NCI-H146 treated with DMSO at 0.1 percent for 48 hours (cell line): Measurements from ENCODE around the gene FAM168A.
A peak's percentile ranks its signal among the peaks of the same experiment; 100 is the strongest.

Source experiments
- DNase-seq: peaks from one replicate; lab custom pipeline; 2025; ENCODE audit not compliant: unreplicated experiment; lab: John Stamatoyannopoulos, UW

FAM168A gene

DNA sequence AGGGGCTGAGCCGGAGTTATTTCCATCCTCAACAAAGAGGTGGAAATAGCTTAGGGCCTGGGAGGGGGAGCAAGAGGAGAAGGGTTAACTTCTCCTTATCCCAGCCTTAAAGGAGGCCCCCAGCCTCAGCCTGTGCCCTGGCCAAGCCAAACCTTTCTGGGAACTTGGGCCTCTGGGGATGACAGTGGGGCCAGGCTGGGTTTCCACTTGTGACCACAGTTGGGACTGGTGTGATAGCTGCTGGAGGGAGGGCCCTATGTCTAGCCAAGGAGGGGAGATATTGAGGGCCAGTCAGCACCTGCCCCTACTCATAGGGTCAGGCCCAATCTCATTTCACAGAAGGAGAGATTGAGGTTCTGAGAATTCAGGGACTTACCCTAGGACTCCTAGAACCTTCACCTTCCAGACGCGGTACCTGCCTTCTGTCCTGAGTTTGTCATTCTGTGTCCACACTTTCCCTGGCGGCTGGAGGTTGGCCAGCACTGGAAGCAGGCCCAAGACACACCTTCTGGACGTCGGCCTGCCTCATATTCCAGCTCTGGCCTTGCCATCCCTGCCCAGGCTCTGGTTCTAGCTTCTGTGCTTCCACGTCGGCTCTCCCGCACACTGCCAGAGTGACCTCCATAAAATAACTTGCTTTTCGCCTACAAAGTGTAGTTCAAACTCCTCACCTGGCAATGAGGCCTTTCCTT, 218.6 kb downstream of the FAM168A start:
- no peak for DNase-seq

DNA sequence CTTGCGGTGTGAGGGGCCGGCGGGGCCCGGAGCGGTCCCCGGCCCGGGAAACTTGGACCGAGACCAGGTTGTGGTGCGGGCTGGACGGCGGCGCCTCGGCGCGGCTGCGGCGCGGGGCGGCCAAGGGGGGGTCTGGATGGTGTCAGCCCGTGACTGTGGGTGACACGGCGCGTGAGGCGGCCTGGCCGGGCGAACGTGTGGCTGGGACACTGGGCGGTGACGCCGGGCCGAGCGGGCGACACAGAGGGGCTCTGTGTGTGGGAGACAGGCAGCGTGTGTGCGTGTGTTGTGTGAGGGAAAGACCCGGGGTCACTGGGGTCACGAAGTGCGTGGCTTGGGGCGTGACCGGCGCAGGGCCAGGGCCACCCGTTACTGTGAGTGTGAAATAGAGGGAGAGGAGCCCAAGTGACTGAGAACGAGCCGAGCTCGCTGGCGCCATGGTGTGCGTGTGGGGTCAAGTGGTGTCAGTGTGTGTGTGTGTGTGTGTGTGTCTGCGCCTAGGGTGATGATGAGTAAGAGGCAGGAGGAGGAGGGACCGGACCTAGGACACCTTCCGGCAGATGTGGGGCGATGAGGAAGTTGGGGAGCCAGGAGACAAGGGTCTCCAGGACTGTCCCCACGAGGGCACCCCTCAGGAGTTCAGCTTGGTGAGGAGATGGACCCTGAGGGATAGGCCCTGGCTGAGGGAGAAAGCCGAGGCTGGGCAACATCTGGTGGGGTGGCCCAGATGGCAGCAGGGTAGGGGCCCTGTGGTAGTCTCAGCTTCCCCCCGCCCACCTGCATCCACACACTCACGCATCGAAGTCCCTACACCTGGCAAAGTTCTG, 220.9 kb downstream of the FAM168A start:
- DNase-seq = peak; percentile 17

- peak; percentile 70 for DNase-seq
These were observed 221.6 kb downstream of the FAM168A start, which contains the start of gene RELT for GRCh38 chr11:73376160-73376802. TSS of gene RELT (plus strand) at chr11:73376399. CDS start at chr11:73389137, 12,738 bp downstream.

DNA sequence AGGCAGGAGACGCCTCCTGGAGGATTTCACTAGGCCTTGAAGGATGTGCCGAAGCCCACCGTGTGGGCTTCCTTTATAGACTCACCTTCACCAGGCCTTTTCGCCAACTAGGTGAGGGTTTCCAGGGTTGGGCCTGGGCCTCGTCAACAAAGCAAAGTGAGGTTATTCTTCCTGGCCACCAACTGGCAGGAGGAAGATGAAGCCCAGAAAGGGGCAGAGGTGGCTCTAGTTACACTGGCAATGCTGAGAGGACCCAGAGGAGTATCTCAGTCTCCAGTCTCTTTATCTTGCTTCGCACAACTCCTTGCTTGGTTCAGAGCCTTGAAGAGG, 222.1 kb downstream of the FAM168A start:
- DNase-seq = no peak

- DNase-seq = no peak
These were observed 223.8 kb downstream of the FAM168A start for GRCh38 chr11:73374151-73374550.

DNA sequence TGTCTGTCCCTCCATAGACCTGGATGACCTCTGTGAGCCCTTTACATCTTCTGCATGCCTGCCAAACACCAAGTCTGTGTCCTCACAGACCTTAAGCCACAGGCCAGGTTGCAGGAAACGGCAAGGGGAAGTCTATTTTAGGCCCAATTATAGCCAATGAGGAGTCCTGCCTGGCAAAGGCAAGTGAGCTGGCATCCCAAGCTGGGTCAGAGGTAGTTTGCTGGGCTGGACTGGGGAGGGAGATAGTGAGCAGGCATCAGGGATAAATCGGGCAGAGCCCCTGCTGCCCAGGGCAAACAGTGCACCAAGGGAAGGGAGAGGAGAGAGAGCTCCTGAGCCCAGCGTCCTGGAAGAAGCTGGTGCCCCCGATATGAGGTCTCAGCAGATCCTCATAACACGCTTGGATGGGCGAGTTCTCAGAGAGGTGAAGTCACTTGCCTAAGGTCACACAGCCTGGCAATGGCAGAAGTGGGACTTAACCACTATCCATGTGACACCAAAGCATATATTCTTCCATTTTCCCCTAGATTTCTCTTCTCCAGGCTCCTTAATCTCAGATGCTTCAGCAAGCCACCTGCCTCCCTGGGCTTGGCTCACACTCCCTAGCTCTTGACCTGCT, 225.4 kb downstream of the FAM168A start:
- DNase-seq = no peak

GRCh38 chr11:73367482-73368024, 230.4 kb downstream of the FAM168A start:
- DNase-seq = no peak

- DNase-seq = no peak
These were observed 231.0 kb downstream of the FAM168A start for GRCh38 chr11:73366953-73367352.

GRCh38 chr11:73366265-73366610, 231.7 kb downstream of the FAM168A start:
- no peak for DNase-seq

DNA sequence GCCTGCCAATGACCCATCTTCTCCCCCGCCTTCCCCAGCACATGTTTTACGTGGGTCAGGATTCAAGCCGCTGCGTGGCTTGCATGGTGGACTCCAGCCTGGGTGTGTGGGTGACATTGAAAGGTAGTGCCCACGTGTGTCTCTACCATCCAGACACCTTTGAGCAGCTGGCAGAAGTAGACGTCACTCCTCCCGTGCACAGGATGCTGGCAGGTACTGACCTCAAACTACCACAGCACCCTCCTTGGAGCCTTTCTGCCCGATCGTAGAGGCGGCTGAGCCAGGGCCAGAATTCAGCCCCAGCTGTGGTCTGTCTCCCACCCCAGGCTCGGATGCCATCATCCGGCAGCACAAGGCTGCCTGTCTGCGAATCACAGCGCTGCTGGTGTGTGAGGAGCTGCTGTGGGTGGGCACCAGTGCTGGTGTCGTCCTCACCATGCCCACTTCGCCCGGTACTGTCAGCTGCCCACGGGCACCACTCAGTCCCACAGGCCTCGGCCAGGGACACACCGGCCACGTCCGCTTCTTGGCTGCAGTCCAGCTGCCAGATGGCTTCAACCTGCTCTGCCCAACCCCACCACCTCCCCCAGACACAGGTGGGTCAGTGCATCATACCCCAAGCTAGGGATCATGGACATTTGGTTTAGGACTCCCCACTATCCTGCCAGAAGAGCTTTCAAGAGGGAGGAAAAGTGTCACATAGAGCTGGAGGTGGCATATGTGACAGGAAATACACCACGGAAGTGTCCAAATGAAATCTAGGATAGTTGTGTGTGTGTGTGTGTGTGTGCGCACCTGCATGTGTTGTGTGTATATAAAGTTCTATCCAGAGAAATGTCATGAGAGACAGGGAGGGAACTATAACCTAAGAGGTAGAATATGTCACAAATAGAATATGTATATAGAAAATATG, 232.3 kb downstream of the FAM168A start:
- DNase-seq = no peak

DNA sequence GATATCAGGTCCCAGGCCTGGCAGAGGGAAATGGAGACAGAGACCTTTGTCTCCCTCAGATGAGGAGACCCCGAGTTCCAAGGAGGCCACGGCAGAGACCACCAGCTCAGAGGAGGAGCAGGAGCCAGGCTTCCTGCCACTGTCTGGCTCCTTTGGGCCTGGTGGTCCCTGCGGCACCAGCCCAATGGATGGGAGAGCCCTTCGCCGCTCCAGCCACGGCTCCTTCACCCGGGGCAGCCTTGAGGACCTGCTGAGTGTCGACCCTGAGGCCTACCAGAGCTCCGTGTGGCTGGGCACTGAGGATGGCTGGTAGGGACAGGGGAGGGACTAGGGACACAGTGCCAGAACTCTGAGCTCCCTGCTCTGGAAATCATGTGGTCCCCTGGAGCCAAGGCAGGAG, 234.8 kb downstream of the FAM168A start:
- no peak for DNase-seq

DNA sequence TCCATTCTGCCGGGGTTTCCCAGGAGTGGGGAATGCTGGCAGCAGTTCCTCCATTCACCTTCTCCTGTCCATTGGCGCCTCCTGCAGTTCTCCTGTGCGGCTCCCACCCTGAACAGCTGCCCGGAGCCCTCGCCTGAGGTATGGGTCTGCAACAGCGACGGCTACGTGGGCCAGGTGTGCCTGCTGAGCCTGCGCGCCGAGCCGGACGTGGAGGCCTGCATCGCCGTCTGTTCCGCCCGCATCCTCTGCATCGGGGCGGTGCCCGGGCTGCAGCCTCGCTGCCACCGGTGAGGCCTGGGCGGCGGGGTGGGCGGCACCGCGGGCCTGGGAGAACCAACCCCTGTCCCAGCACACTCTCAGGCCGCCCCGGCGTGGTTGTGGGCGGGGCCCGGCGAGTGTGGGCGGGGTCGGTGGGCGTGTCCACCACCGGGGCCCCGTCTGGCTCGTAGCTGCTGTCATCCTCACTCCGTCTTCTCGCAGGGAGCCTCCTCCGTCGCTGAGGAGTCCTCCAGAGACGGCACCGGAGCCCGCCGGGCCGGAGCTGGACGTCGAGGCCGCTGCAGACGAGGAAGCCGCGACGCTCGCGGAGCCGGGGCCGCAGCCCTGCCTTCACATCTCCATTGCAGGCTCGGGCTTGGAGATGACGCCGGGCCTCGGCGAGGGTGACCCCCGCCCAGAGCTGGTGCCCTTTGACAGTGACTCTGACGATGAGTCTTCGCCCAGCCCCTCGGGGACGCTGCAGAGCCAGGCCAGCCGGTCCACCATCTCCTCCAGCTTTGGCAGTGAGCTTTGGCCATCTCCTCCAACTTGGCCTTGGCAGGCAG, 235.7 kb downstream of the FAM168A start:
- peak; percentile 46 for DNase-seq

- no peak for DNase-seq
These were observed 237.1 kb downstream of the FAM168A start for GRCh38 chr11:73360743-73361369.

DNA sequence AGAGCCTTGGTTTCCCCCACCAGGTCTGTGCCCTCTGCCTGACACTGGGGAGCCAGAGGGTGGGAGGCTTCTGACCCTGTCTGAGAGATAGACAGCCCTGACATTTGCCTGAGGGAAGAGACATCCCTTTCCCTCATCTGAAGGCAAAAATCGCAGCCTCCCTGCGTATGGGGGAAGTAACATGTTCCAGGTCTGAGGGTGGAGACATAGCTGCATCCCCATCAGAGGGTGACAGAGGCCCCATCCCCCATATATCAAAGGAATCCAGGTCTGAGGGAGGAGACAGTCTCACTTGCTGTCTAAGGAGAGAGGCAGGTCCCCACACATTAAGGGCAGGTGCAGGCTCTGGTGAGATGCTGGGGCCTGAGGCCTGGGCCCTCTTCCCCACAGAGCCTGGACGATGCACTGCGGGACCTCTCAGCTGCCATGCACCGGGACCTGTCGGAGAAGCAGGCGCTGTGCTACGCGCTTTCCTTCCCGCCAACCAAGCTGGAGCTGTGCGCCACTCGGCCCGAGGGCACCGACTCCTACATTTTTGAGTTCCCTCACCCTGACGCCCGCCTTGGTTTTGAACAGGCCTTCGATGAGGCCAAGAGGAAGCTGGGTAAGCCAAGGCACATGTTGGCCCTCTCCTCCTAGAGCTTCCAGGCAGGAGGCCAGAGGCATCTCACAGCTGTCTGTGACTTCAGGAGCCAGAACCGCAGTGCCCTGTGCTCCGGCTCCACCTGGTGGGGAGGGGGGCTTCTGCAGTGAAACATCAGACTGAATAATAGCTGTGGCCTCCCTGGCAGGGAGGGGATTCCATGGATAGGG, 237.8 kb downstream of the FAM168A start:
- DNase-seq = no peak

GRCh38 chr11:73359341-73359740, 238.6 kb downstream of the FAM168A start:
- DNase-seq = no peak

DNA sequence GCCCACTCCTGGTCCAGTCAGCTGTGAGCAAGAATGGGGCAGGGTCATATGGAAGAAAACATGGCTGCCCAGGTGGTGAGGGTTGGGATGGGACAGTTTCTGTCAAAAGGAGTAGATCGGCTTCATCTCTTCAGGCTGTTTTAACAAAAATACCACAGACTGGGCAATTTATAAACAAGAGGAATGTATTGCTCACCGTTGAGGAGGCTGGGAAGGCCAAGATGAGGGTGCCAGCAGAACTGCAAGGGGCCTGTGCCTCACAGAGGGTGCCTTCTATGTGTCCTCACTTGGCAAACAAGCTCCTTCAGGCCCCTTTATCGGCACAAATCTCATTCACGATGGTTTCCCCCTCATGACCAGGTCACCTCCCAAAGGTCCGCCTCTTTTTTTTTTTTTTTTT, 239.8 kb downstream of the FAM168A start:
- DNase-seq = no peak

DNA sequence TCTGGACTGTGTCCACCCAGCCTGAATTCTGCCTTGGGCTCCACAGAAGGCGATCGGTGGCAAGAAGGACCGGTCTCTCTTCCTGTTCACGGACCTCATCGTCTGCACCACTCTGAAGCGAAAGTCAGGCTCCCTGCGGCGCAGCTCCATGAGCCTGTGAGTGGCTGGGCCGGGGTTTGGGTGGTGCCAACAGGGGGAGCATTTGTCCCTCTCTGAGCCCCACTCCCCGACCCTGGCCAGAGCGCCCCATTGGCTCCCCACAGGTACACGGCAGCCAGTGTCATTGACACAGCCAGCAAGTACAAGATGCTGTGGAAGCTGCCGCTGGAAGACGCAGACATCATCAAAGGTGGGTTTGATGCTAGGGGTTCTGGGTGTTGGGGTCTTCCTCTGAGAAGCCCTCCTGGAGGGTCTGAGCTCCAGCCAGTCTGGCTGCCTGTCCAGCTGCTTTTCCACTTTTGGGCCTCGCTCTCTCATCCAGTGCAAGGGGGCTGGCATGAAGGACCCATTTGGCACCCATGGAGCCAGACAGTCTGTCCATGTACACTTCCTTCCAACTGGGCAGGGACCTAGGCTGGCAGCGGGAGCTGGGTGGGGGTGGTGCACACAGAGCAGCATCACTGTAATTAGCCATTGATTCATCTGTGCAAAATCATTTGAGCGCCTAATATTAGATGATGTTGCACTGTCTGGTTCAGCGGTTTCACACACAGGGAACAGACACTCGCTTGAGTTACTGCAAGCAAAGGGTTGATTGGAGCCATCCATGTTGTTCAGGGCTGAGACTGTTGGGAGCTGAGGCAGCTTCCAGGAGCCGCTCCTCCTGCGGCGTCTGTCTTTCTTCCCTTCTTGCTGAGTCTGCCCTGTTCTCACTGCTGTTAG, 240.7 kb downstream of the FAM168A start:
- no peak for DNase-seq
